HepG2 (cell line): ENCODE data around the gene TMEM41B. TPM values are rescaled to one million over a fixed set of nuclear protein-coding genes. Genes with fewer than 3 reads are reported as not detected.
A peak's percentile ranks its signal among the peaks of the same experiment; 100 is the strongest.
"Not testable (repeated sequence)": the region's sequence is repeated elsewhere in the genome, so short reads cannot be mapped to it uniquely, and the experiment has no call there.

Experiments used
- ATAC-seq: fragments of 200-7000 bp; cut with Tn5 transposase; 3 replicates; pipeline ENCODE4 v1.9.1; 2020; ENCODE audit warnings: mild to moderate bottlenecking, moderate library complexity
- BruUV-seq: library from RNA; stranded (reverse); fragments of 400-500 nt; replicated peaks from 2 replicates; lab custom pipeline; 2021; lab: Mats Ljungman, UMichigan
- CTCF ChIA-PET: fragments of 300-600 bp; formaldehyde crosslinking; extraction: SDS; loops from one replicate; lab custom pipeline; 2021; ENCODE audit warnings: low total read pairs, inconsistent platforms, low intra/inter-chr PET ratio; lab: Yijun Ruan, JAX
- POLR2A ChIA-PET: fragments of 350-600 bp; sonication (Branson Sonifier 250); formaldehyde crosslinking; loops from one replicate; lab custom pipeline; 2020; ENCODE audit warnings: antibody characterized with exemption, inconsistent platforms; lab: Yijun Ruan, JAX
- DNase-seq: peaks from one replicate; pipeline ENCODE4 v3.0.0-alpha.2; 2015; ENCODE audit warnings: low spot score
- FAIRE-seq: peaks from 3 replicates; lab custom pipeline; 2011; peaks lifted over from hg19 to GRCh38; lab: Jason Lieb, UNC
- H2AFZ ChIP-seq: one replicate; pipeline ENCODE4 v1.6.1; 2011; ENCODE audit warnings: low read length, inconsistent platforms
- H3K27ac ChIP-seq: fragments of 300-600 bp; 3 replicates; pipeline ENCODE4 v1.8.0; 2011; ENCODE audit warnings: mixed run types, mild to moderate bottlenecking, mixed read lengths, low read length, inconsistent platforms; ENCODE audit not compliant: insufficient read depth; ENCODE audit errors: extremely low read length
- H3K27me3 ChIP-seq, 2 experiments: fragments of 200-600 bp in 1 of 2; 2 replicates in 1 of 2; 3 replicates in 1 of 2; pipeline versions ENCODE4 v1.6.0 to v1.8.0; 2011; ENCODE audit warnings: low read length in 2 of 2, mild to moderate bottlenecking in 2 of 2, moderate library complexity in 2 of 2, inconsistent platforms in 1 of 2; ENCODE audit not compliant: insufficient read depth in 2 of 2, control insufficient read depth in 1 of 2
- H3K36me3 ChIP-seq, 2 experiments: fragments of 200-600 bp in 1 of 2; replicated peaks in 1 of 2; 2 replicates in 1 of 2; 3 replicates in 1 of 2; pipeline versions ENCODE4 v1.5.1 to v1.8.0; 2011; ENCODE audit warnings: low read length in 2 of 2, inconsistent platforms in 1 of 2; ENCODE audit not compliant: insufficient read depth in 2 of 2, control insufficient read depth in 1 of 2
- H3K4me1 ChIP-seq: 2 replicates; pipeline ENCODE4 v1.5.1; 2012; ENCODE audit warnings: low read length, inconsistent platforms; ENCODE audit not compliant: insufficient read depth
- H3K4me2 ChIP-seq: 2 replicates; pipeline ENCODE4 v1.6.0; 2011; ENCODE audit warnings: low read depth, low read length, inconsistent platforms
- H3K4me3 ChIP-seq, 3 experiments: fragments of 200-600 bp in 1 of 3; sonication (generic), shearing (Covaris generic) in 1 of 3; replicated peaks in 1 of 3; 2 replicates each; pipeline ENCODE4 v1.5.1; 2011 to 2016; ENCODE audit warnings: low read length in 3 of 3, inconsistent platforms in 2 of 3, low read depth in 2 of 3, mild to moderate bottlenecking in 2 of 3, control low read depth in 1 of 3, mixed read lengths in 1 of 3; ENCODE audit not compliant: insufficient read depth in 1 of 3
- H3K79me2 ChIP-seq: one replicate; pipeline ENCODE4 v1.6.1; 2011; ENCODE audit warnings: low read length, inconsistent platforms; ENCODE audit not compliant: insufficient read depth
- H3K9ac ChIP-seq: 2 replicates; pipeline ENCODE4 v1.6.0; 2011; ENCODE audit warnings: mild to moderate bottlenecking, low read depth, low read length, inconsistent platforms; ENCODE audit not compliant: insufficient read depth
- H3K9me3 ChIP-seq: 2 replicates; pipeline ENCODE4 v1.5.1; 2012; ENCODE audit warnings: mild to moderate bottlenecking, low read length
- H4K20me1 ChIP-seq: 2 replicates; pipeline ENCODE4 v1.6.0; 2011; ENCODE audit warnings: inconsistent platforms, mild to moderate bottlenecking, low read length, moderate library complexity; ENCODE audit not compliant: insufficient read depth
- MAFK ChIP-seq, 2 experiments: IDR thresholded peaks in 1 of 2; conservative IDR thresholded peaks in 1 of 2; 2 replicates each; pipeline ENCODE4 v1.6.1; 2011; ENCODE audit warnings: improper control_type of control experiment in 2 of 2, low read length in 2 of 2
- NFRKB ChIP-seq: fragments of 450-650 bp; IDR thresholded peaks from 2 replicates; pipeline ENCODE4 v1.6.1; 2017
- NR1H2 ChIP-seq: sonication (generic); formaldehyde crosslinking; IDR thresholded peaks from 2 replicates; pipeline ENCODE4 v1.8.1; 2022; ENCODE audit warnings: low read depth, missing genetic modification reagents, borderline replicate concordance
- RAD21 ChIP-seq: fragments of 450-650 bp; formaldehyde crosslinking; IDR thresholded peaks from 2 replicates; pipeline ENCODE4 v1.5.0; 2020; ENCODE audit warnings: mild to moderate bottlenecking
- RERE ChIP-seq: IDR thresholded peaks from 2 replicates; pipeline ENCODE4 v1.6.1; 2016; ENCODE audit warnings: low read depth, missing genetic modification reagents, missing compliant biosample characterization
- REST ChIP-seq, 2 experiments: IDR thresholded peaks; 2 replicates each; pipeline ENCODE4 v1.6.1; 2011 to 2012; ENCODE audit warnings: low read length in 2 of 2, borderline replicate concordance in 1 of 2, low read depth in 1 of 2, mild to moderate bottlenecking in 1 of 2, moderate library complexity in 1 of 2
- ZNF143 ChIP-seq: sonication (generic); formaldehyde crosslinking; IDR thresholded peaks from 2 replicates; pipeline ENCODE4 v1.4.0; 2020; ENCODE audit warnings: missing genetic modification reagents
- WGBS: methylation state at CpG from one replicate; pipeline ENCODE4 v1.1.6; 2017; ENCODE audit warnings: low lambda C conversion rate; 5-methylcytosine and 5-hydroxymethylcytosine counted together
- in situ Hi-C: cut with HindIII; loops from 2 replicates; pipeline ENCODE4 v1.10.0; 2017; ENCODE audit warnings: low pct_unique_long_range_greater_than_20kb; ENCODE audit not compliant: extremely low pct_ligation_motif_present
- intact Hi-C: fragments of 100-400 bp; cut with micrococcal nuclease; formaldehyde crosslinking; loops from one replicate; pipeline ENCODE4 v1.10.0; 2022; ENCODE audit not compliant: unreplicated experiment
- polyA plus RNA-seq, 8 experiments: library from polyadenylated mRNA; depleted of rRNA in 3 of 8; stranded (reverse) in 7 of 8; unstranded in 1 of 8; fragments of >200 nt; fragmentation: Illumina TruSeq in 4 of 8; extraction: Trizol in 4 of 8; gene quantifications; 2 replicates each; pipeline versions ENCODE4 v1.2.1 to v1.2.3, GENCODE V29; 2011 to 2016; ENCODE audit warnings: low read depth in 4 of 8, missing spikeins in 1 of 8, mixed read lengths in 1 of 8; ENCODE audit not compliant: insufficient read depth in 1 of 8
- total RNA-seq, 5 experiments: library from RNA; depleted of rRNA; stranded (reverse); fragments of >200 nt; fragmentation: Illumina TruSeq; extraction: Trizol; gene quantifications; 2 replicates each; pipeline ENCODE4 v1.2.3, GENCODE V29; 2016; ENCODE audit warnings: low read depth in 1 of 5

Gene TMEM41B
- total and polyA plus RNA-seq, 2 of the 13 experiments (the other 11 are each of a cell fraction or from before 2014, with no cell fraction given) = 36.8 to 48.1 TPM

- H3K79me2 ChIP-seq, ATAC-seq, H3K4me3 ChIP-seq, in situ Hi-C loops, H2AFZ ChIP-seq, CTCF ChIA-PET, DNase-seq, BruUV-seq, H3K4me2 ChIP-seq, H3K9ac ChIP-seq, H4K20me1 ChIP-seq, H3K36me3 ChIP-seq, FAIRE-seq, H3K27ac ChIP-seq, H3K27me3 ChIP-seq, H3K9me3 ChIP-seq: not testable (repeated sequence)
- 0 out of 4 replicates have a peak, but pooled peaks of 1 of the 2 experiments have one; percentile 13 for TF ChIP-seq MAFK (conservative IDR thresholded peaks at IDR 0.05 in 1 of 2, IDR thresholded peaks at IDR 0.05 in 1 of 2; ENCODE audit: low read length in 2 of 2)
- peaks cover 28% of the 10 kb centered on the region for H3K4me1 ChIP-seq
- POLR2A ChIA-PET = interaction anchor here (0.7 to 1.3 kb wide), 2 partner anchors 15 to 17 kb away, joined by 3 to 4 read pairs; no protein-coding TSS in a partner anchor
- intact Hi-C loops = loop anchor here (5.0 kb wide), 1 partner anchor 620 kb away; no protein-coding TSS in a partner anchor
- 60% methylated on average over 4 of the region's 4 CpGs for WGBS
Measured at GRCh38 chr11:9347779-9348178, 33.4 kb upstream of the TMEM41B start.

GRCh38 chr11:9347100-9347499 is 32.7 kb upstream of the TMEM41B start:
- in situ Hi-C loops (no loop called here), intact Hi-C loops (loop anchor here (5.0 kb wide), 1 partner anchor 620 kb away; no protein-coding TSS in a partner anchor)
- no peaks in the 10 kb centered on the region for H3K79me2 ChIP-seq
- no peaks in the 10 kb centered on the region for H3K36me3 ChIP-seq
- no peak for FAIRE-seq
- ATAC-seq = no peak
- no peak overlapping the region for H3K9ac ChIP-seq
- no peaks in the 10 kb centered on the region; the same call in 1 of the 2 replicates for H4K20me1 ChIP-seq
- no peak overlapping the region for H2AFZ ChIP-seq
- no peak overlapping the region for H3K4me2 ChIP-seq
- no peak for DNase-seq
- BruUV-seq = no TSS peak
- H3K27me3 ChIP-seq = no peaks in the 10 kb centered on the region; a peak in 2 of 5 replicates
- peaks cover 26% of the 10 kb centered on the region for H3K4me1 ChIP-seq
- H3K9me3 ChIP-seq = no peaks in the 10 kb centered on the region
- WGBS = 54% methylated on average over 2 of the region's 2 CpGs
- ChIA-PET POLR2A (interaction anchor here (0.7 kb wide), 1 partner anchor 15 kb away, joined by 3 read pairs; no protein-coding TSS in a partner anchor), CTCF (no interaction called here)
- no peak overlapping the region for H3K4me3 ChIP-seq
- no peak overlapping the region for H3K27ac ChIP-seq
- TF ChIP-seq REST (IDR thresholded peaks at IDR 0.05; ENCODE audit: borderline replicate concordance in 1 of 2, low read depth in 1 of 2, low read length in 2 of 2) (no peak), RERE (CRISPR knock-in tag) (no peak), NFRKB (no peak), RAD21 (CRISPR knock-in tag) (no peak), NR1H2 (CRISPR knock-in tag) (no peak), ZNF143 (CRISPR knock-in tag) (no peak)
